Endothelial cell of umbilical vein (primary cell): ENCODE data around the gene FAM53B. TPM values are rescaled to one million over a fixed set of nuclear protein-coding genes. Genes with fewer than 3 reads are reported as not detected.

Source experiments
- BruUV-seq: library from RNA; stranded (reverse); fragments of 400-500 nt; replicated peaks from 2 replicates; lab custom pipeline; 2021; lab: Mats Ljungman, UMichigan
- CTCF ChIA-PET: fragments of 300-600, 350-600 bp; sonication (Branson Sonifier 250); formaldehyde crosslinking; loops from one replicate; lab custom pipeline; 2021; ENCODE audit warnings: antibody characterized with exemption, inconsistent platforms; lab: Charles Lee
- POLR2A ChIA-PET: fragments of 300-600, 350-600 bp; sonication (Branson Sonifier 250); formaldehyde crosslinking; loops from one replicate; lab custom pipeline; 2021; ENCODE audit warnings: antibody characterized with exemption, inconsistent platforms; lab: Charles Lee
- DNase-seq: peaks from one replicate; pipeline ENCODE4 v3.0.0-alpha.2; 2011; ENCODE audit warnings: low read depth, low spot score
- FAIRE-seq: peaks from 2 replicates; lab custom pipeline; 2011; peaks lifted over from hg19 to GRCh38; lab: Jason Lieb, UNC
- H2AFZ ChIP-seq: 2 replicates; pipeline ENCODE4 v1.6.0; 2012; ENCODE audit warnings: low read depth, low read length, control low read depth, inconsistent platforms
- H3K27ac ChIP-seq: 2 replicates; pipeline ENCODE4 v1.5.1; 2011; ENCODE audit warnings: low read depth, mild to moderate bottlenecking, control low read depth, low read length, moderate library complexity; ENCODE audit not compliant: insufficient read depth
- H3K27me3 ChIP-seq, 2 experiments: 2 replicates each; pipeline versions ENCODE4 v1.6.0 to v1.6.1; 2011; ENCODE audit warnings: low read length in 2 of 2, mixed read lengths in 1 of 2; ENCODE audit not compliant: control insufficient read depth in 2 of 2, insufficient read depth in 2 of 2
- H3K36me3 ChIP-seq, 2 experiments: 2 replicates in 1 of 2; 3 replicates in 1 of 2; pipeline ENCODE4 v1.5.1; 2011; ENCODE audit warnings: low read length in 2 of 2, mild to moderate bottlenecking in 1 of 2, moderate library complexity in 1 of 2; ENCODE audit not compliant: control insufficient read depth in 2 of 2, insufficient read depth in 2 of 2; ENCODE audit errors: extremely low read depth in 1 of 2
- H3K4me1 ChIP-seq: 3 replicates; pipeline ENCODE4 v1.5.1; 2011; ENCODE audit warnings: mild to moderate bottlenecking, low read length; ENCODE audit not compliant: control insufficient read depth, insufficient read depth; ENCODE audit errors: extremely low read depth
- H3K4me2 ChIP-seq: 2 replicates; pipeline ENCODE4 v1.6.1; 2011; ENCODE audit warnings: low read length, control low read depth, mixed read lengths; ENCODE audit not compliant: insufficient read depth
- H3K4me3 ChIP-seq, 3 experiments: fragments of 200-600 bp in 1 of 3; sonication (generic), shearing (Covaris generic) in 1 of 3; replicated peaks in 1 of 3; 2 replicates each; pipeline ENCODE4 v1.5.1; 2011 to 2016; ENCODE audit warnings: control low read depth in 3 of 3, low read length in 3 of 3, mild to moderate bottlenecking in 2 of 3, inconsistent platforms in 1 of 3, low read depth in 1 of 3, moderate library complexity in 1 of 3; ENCODE audit not compliant: insufficient read depth in 1 of 3
- H3K79me2 ChIP-seq: 2 replicates; pipeline ENCODE4 v1.6.0; 2012; ENCODE audit warnings: low read length, inconsistent platforms; ENCODE audit not compliant: control insufficient read depth, insufficient read depth
- H3K9ac ChIP-seq: replicated peaks from 2 replicates; pipeline ENCODE3; 2011; ENCODE audit warnings: low read length, control low read depth; ENCODE audit not compliant: insufficient read depth; ENCODE audit errors: extremely low read depth
- H3K9me1 ChIP-seq: replicated peaks from 3 replicates; pipeline ENCODE4 v1.6.0; 2011; ENCODE audit warnings: mild to moderate bottlenecking, low read length; ENCODE audit not compliant: control insufficient read depth, insufficient read depth; ENCODE audit errors: extremely low read depth
- H3K9me3 ChIP-seq: replicated peaks from 2 replicates; pipeline ENCODE4 v1.5.1; 2012; ENCODE audit warnings: low read length, inconsistent platforms; ENCODE audit not compliant: control insufficient read depth, insufficient read depth
- H4K20me1 ChIP-seq: replicated peaks from 2 replicates; pipeline ENCODE3; 2011; ENCODE audit warnings: mild to moderate bottlenecking, low read length; ENCODE audit not compliant: control insufficient read depth, insufficient read depth; ENCODE audit errors: extremely low read depth
- CTCF ChIP-seq, 2 donors: IDR thresholded peaks; 1 replicate in 1 of 2; 2 replicates in 1 of 2; pipeline ENCODE4 v1.5.1; 2011; ENCODE audit warnings: low read length in 2 of 2, mild to moderate bottlenecking in 2 of 2, moderate library complexity in 2 of 2, control low read depth in 1 of 2, inconsistent platforms in 1 of 2, low read depth in 1 of 2; ENCODE audit not compliant: insufficient read depth in 1 of 2; ENCODE audit errors: extremely low read depth in 1 of 2
- EZH2 ChIP-seq: IDR thresholded peaks from 2 replicates; pipeline ENCODE4 v1.6.1; 2012; ENCODE audit warnings: borderline replicate concordance, low read depth, mild to moderate bottlenecking, moderate library complexity, low read length, inconsistent platforms; ENCODE audit not compliant: severe bottlenecking
- FOS ChIP-seq: IDR thresholded peaks from 2 replicates; pipeline ENCODE4 v1.6.1; 2011; ENCODE audit warnings: mild to moderate bottlenecking, low read length, moderate library complexity, borderline replicate concordance; ENCODE audit not compliant: insufficient read depth
- GATA2 ChIP-seq: IDR thresholded peaks from 2 replicates; pipeline ENCODE4 v1.7.0; 2011; ENCODE audit warnings: low read depth, mild to moderate bottlenecking, moderate library complexity, mixed read lengths, low read length; ENCODE audit not compliant: insufficient read length, insufficient read depth
- JUN ChIP-seq: IDR thresholded peaks from 2 replicates; pipeline ENCODE4 v1.6.1; 2011; ENCODE audit warnings: borderline replicate concordance, low read depth; ENCODE audit not compliant: insufficient read length, insufficient read depth
- MAX ChIP-seq: IDR thresholded peaks from 2 replicates; pipeline ENCODE4 v1.6.1; 2011; ENCODE audit not compliant: insufficient read depth, insufficient read length
- MYC ChIP-seq: IDR thresholded peaks from one replicate; pipeline ENCODE4 v1.6.1; 2011; ENCODE audit warnings: mild to moderate bottlenecking, low read depth, low read length
- POLR2A ChIP-seq: IDR thresholded peaks from 2 replicates; pipeline ENCODE4 v1.6.1; 2012; ENCODE audit warnings: low read depth, mild to moderate bottlenecking, control low read depth, low read length
- POLR2AphosphoS5 ChIP-seq: IDR thresholded peaks from 2 replicates; pipeline ENCODE4 v1.6.1; 2012; ENCODE audit warnings: low read depth, mild to moderate bottlenecking, control low read depth, low read length, moderate library complexity; ENCODE audit not compliant: insufficient read depth
- dilution Hi-C: fragments of 300-500 bp; cut with MboI; formaldehyde crosslinking; loops from one replicate; pipeline ENCODE4 v1.15.0; 2019; ENCODE audit warnings: low sequenced_read_pairs; ENCODE audit not compliant: extremely low pct_ligation_motif_present
- intact Hi-C: fragments of 100-400 bp; cut with micrococcal nuclease; formaldehyde crosslinking; loops from one replicate; pipeline ENCODE4 v1.10.0; 2022
- polyA plus RNA-seq, 4 experiments: library from polyadenylated mRNA; depleted of rRNA in 3 of 4; stranded (reverse) in 3 of 4; unstranded in 1 of 4; fragments of >200 nt; gene quantifications; 2 replicates each; pipeline versions ENCODE4 v1.2.1 to v1.2.3, GENCODE V29; 2011 to 2012; ENCODE audit warnings: missing spikeins in 1 of 4
- total RNA-seq: library from RNA; stranded (reverse); gene quantifications from 2 replicates; pipeline ENCODE4 v1.2.3, GENCODE V29; 2021

The FAM53B gene
- total and polyA plus RNA-seq, 2 donors (not counting 3 experiments of a cell fraction or from before 2014, with no cell fraction given), result 8.5 to 21.1 TPM

GRCh38 chr10:124643330-124644009 lies 100.7 kb downstream of the FAM53B start:
- Histone ChIP-seq H4K20me1 (no peaks in the 10 kb centered on the region), H3K4me2 (no peak overlapping the region), H3K9me3 (no peaks in the 10 kb centered on the region), H3K79me2 (peaks cover 5% of the 10 kb centered on the region), H3K36me3 (no peaks in the 10 kb centered on the region), H3K4me1 (peaks cover 28% of the 10 kb centered on the region), H3K27me3 (no peaks in the 10 kb centered on the region), H3K9ac (no peak overlapping the region), H3K27ac (no peak overlapping the region), H3K9me1 (no peaks in the 10 kb centered on the region), H3K4me3 (no peak overlapping the region), H2AFZ (no peak overlapping the region)
- TF ChIP-seq MAX, result no peak
- no peak for TF ChIP-seq POLR2AphosphoS5
- TF ChIP-seq EZH2, result no peak
- TF ChIP-seq POLR2A, result no peak
- TF ChIP-seq FOS, result no peak
- TF ChIP-seq MYC, result no peak
- TF ChIP-seq JUN, result no peak
- no peak for TF ChIP-seq CTCF (IDR thresholded peaks at IDR 0.05; ENCODE audit: extremely low read depth in 1 of 2, insufficient read depth in 1 of 2, low read depth in 1 of 2, low read length in 2 of 2)
- no peak for TF ChIP-seq GATA2
- dilution Hi-C loops, result no loop called here
- BruUV-seq, result no TSS peak
- DNase-seq (no peak), FAIRE-seq (no peak)
- POLR2A ChIA-PET, result no interaction called here
- CTCF ChIA-PET, result interaction anchor here (0.6 to 2.4 kb wide), 5 partner anchors 16 to 103 kb away, joined by 3 to 14 read pairs (median 3); no protein-coding TSS in a partner anchor
- intact Hi-C loops, result loop anchor here (10.0 kb wide), 1 partner anchor 161 kb away; the partner anchor contains the start of gene ABRAXAS2
